K562 (cell line): Measurements from ENCODE around the gene RBM3. TPM values are rescaled to one million over a fixed set of nuclear protein-coding genes. Genes with fewer than 3 reads are reported as not detected.
A peak's percentile ranks its signal among the peaks of the same experiment; 100 is the strongest.

ENCODE experiments used
- CBFA2T3 ChIP-seq: fragments of 450-650 bp; IDR thresholded peaks from 2 replicates; pipeline ENCODE4 v1.6.1; 2017
- CHD4 ChIP-seq: fragments of 200-600 bp; sonication (generic); IDR thresholded peaks from 3 replicates; pipeline ENCODE4 v1.6.1; 2012; ENCODE audit warnings: low read depth, mild to moderate bottlenecking, mixed read lengths, low read length, inconsistent platforms; ENCODE audit not compliant: insufficient read depth, insufficient replicate concordance, poor library complexity, severe bottlenecking
- MCM7 ChIP-seq, 2 experiments: fragments of 450-650 bp; IDR thresholded peaks; 2 replicates each; pipeline ENCODE4 v1.6.1; 2016 to 2018
- MECOM ChIP-seq: fragments of 250-450 bp; sonication (Bioruptor Pico); IDR thresholded peaks from 2 replicates; pipeline ENCODE4 v1.8.0; 2022; ENCODE audit warnings: inconsistent platforms
- NONO ChIP-seq, 2 experiments: fragments of 200-400 bp in 1 of 2; fragments of 450-650 bp in 1 of 2; formaldehyde crosslinking in 1 of 2; IDR thresholded peaks; 2 replicates each; pipeline ENCODE4 v1.6.1; 2017; ENCODE audit warnings: low read depth in 2 of 2, mild to moderate bottlenecking in 2 of 2, moderate library complexity in 2 of 2, low read length in 1 of 2
- RHOXF2B ChIP-seq: fragments of 250-450 bp; sonication (Bioruptor Pico); conservative IDR thresholded peaks from 2 replicates; pipeline ENCODE4 v1.5.1; 2021
- SMAD4 ChIP-seq: fragments of 250-450 bp; sonication (Bioruptor Pico); conservative IDR thresholded peaks from 2 replicates; pipeline ENCODE4 v1.8.0; 2021; ENCODE audit warnings: inconsistent platforms, mild to moderate bottlenecking, moderate library complexity
- SNIP1 ChIP-seq: fragments of 450-650 bp; IDR thresholded peaks from 2 replicates; pipeline ENCODE4 v1.7.1; 2017; ENCODE audit warnings: low read depth, mild to moderate bottlenecking
- STAT5A ChIP-seq: IDR thresholded peaks from 2 replicates; pipeline ENCODE4 v1.6.1; 2012; ENCODE audit warnings: low read length, inconsistent platforms, borderline replicate concordance
- ZBED1 ChIP-seq: IDR thresholded peaks from 2 replicates; pipeline ENCODE4 v1.6.1; 2014
- ZFPM2 ChIP-seq: fragments of 250-450 bp; sonication (Bioruptor Pico); IDR thresholded peaks from 2 replicates; pipeline ENCODE4 v1.5.1; 2022; ENCODE audit warnings: mild to moderate bottlenecking
- ZKSCAN8 ChIP-seq: fragments of 200-800 bp; sonication (Bioruptor generic); IDR thresholded peaks from 2 replicates; pipeline ENCODE4 v1.6.1; 2016; ENCODE audit warnings: missing genetic modification characterization, missing compliant biosample characterization
- ZNF146 ChIP-seq: IDR thresholded peaks from one replicate; pipeline ENCODE4 v1.6.1; 2018; ENCODE audit warnings: missing compliant biosample characterization; ENCODE audit not compliant: unreplicated experiment
- ZNF23 ChIP-seq: fragments of 250-450 bp; sonication (Bioruptor Pico); IDR thresholded peaks from 2 replicates; pipeline ENCODE4 v1.4.0; 2020; ENCODE audit warnings: mild to moderate bottlenecking
- ZNF232 ChIP-seq: sonication (generic); formaldehyde crosslinking; IDR thresholded peaks from 2 replicates; pipeline ENCODE4 v1.8.0; 2022; ENCODE audit warnings: mild to moderate bottlenecking, missing genetic modification reagents
- ZNF717 ChIP-seq: fragments of 250-450 bp; sonication (Bioruptor Pico); IDR thresholded peaks from 2 replicates; pipeline ENCODE4 v1.5.0; 2021
- ZNF75A ChIP-seq: fragments of 450-650 bp; formaldehyde crosslinking; IDR thresholded peaks from 2 replicates; pipeline ENCODE4 v1.4.0; 2020; ENCODE audit warnings: mild to moderate bottlenecking
- polyA plus RNA-seq, 8 experiments: library from polyadenylated mRNA; depleted of rRNA in 4 of 8; stranded (reverse) in 5 of 8; unstranded in 3 of 8; fragments of >200 nt; fragmentation: Nextera tagmentation in 2 of 8; fragmentation: Illumina TruSeq in 1 of 8; extraction: Ambion mirVana in 2 of 8; extraction: Trizol in 1 of 8; gene quantifications; 2 replicates each; pipeline versions ENCODE4 v1.2.1 to v1.2.3, GENCODE V29; 2011 to 2014; ENCODE audit warnings: inconsistent platforms in 1 of 8, missing spikeins in 1 of 8
- total RNA-seq, 7 experiments: library from RNA; depleted of rRNA in 6 of 7; stranded (reverse); fragments of >200 nt in 6 of 7; fragmentation: Illumina TruSeq in 2 of 7; extraction: Trizol in 2 of 7; gene quantifications; 2 replicates each; pipeline versions ENCODE4 v1.2.1 to v1.2.3, GENCODE V29; 2011 to 2021; ENCODE audit warnings: low replicate concordance in 1 of 7
- TF ChIP-seq, protein P1 (sequence below): sonication (generic); formaldehyde crosslinking; IDR thresholded peaks from 2 replicates; pipeline ENCODE4 v1.9.0; 2022; ENCODE audit warnings: mild to moderate bottlenecking, missing genetic modification reagents
- TF ChIP-seq, protein P2 (sequence below): sonication (generic); formaldehyde crosslinking; IDR thresholded peaks from 2 replicates; pipeline ENCODE4 v1.8.1; 2023; ENCODE audit warnings: mild to moderate bottlenecking, missing genetic modification reagents
- TF ChIP-seq, protein P3 (sequence below): fragments of 450-650 bp; IDR thresholded peaks from 2 replicates; pipeline ENCODE4 v1.6.1; 2016; ENCODE audit warnings: mild to moderate bottlenecking
- TF ChIP-seq, protein P4 (sequence below): fragments of 450-650 bp; IDR thresholded peaks from 2 replicates; pipeline ENCODE4 v1.6.1; 2017; ENCODE audit warnings: mild to moderate bottlenecking, moderate library complexity
- TF ChIP-seq, protein P5 (sequence below), 2 experiments: fragments of 450-650 bp; conservative IDR thresholded peaks; 2 replicates each; pipeline ENCODE4 v1.6.1; 2017; ENCODE audit warnings: mild to moderate bottlenecking in 2 of 2, moderate library complexity in 2 of 2

The RBM3 gene
- total and polyA plus RNA-seq, 9 of the 15 experiments (the other 6 are each of a cell fraction or from before 2014, with no cell fraction given) = 70.3 to 272 (median 209) TPM

DNA sequence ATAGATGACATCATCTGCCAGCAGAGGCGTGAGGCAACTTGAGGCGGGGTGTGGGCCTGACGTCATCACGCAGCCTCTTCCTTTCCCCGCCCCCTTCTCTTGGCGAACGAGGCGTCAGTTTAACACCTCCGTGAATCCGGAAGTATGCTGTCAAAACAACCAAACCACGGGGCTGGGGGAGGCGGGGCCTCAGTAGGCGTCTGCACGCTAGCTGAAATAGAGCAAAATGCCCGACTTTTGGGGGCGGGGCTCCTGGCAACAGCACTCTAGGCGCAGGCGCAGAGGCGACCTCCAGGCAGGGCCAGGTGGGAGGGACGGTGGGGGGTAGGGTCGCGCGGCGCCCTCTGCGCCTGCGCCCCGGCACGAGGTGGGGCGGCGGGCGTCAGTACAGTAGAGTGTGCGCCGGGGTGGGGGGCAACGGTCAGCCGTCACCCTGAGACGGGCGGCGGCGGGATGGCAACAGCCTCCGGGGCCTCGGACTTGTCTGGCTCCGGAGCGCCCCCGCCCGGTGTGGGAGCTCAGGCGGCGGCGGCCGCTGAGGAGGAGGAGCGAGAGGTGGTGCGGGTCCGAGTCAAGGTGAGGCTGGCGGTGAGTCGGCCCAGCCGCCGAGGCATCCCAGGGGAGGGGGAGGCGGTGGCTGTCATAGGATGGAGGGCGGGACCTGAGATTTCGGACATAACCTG, 34.8 kb upstream of the RBM3 start, which contains the start of gene TBC1D25 (continued):
- TF ChIP-seq, protein P1, sequence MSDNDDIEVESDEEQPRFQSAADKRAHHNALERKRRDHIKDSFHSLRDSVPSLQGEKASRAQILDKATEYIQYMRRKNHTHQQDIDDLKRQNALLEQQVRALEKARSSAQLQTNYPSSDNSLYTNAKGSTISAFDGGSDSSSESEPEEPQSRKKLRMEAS (CRISPR knock-in tag) = no peak
- TF ChIP-seq SNIP1 = no peak
- TF ChIP-seq, protein P2, sequence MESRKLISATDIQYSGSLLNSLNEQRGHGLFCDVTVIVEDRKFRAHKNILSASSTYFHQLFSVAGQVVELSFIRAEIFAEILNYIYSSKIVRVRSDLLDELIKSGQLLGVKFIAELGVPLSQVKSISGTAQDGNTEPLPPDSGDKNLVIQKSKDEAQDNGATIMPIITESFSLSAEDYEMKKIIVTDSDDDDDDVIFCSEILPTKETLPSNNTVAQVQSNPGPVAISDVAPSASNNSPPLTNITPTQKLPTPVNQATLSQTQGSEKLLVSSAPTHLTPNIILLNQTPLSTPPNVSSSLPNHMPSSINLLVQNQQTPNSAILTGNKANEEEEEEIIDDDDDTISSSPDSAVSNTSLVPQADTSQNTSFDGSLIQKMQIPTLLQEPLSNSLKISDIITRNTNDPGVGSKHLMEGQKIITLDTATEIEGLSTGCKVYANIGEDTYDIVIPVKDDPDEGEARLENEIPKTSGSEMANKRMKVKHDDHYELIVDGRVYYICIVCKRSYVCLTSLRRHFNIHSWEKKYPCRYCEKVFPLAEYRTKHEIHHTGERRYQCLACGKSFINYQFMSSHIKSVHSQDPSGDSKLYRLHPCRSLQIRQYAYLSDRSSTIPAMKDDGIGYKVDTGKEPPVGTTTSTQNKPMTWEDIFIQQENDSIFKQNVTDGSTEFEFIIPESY (CRISPR knock-in tag) = no peak
- TF ChIP-seq CBFA2T3 = no peak
- no peak; the same call in 1 of the 2 replicates for TF ChIP-seq ZKSCAN8 (CRISPR knock-in tag)
- no peak for TF ChIP-seq ZBED1
- no peak for TF ChIP-seq MCM7 (IDR thresholded peaks at IDR 0.05)
- no peak for TF ChIP-seq RHOXF2B (CRISPR knock-in tag)
- no peak for TF ChIP-seq ZNF75A (CRISPR knock-in tag)
- no peak for TF ChIP-seq NONO (IDR thresholded peaks at IDR 0.05; ENCODE audit: low read depth in 2 of 2, low read length in 1 of 2)
- no peak for TF ChIP-seq ZFPM2 (CRISPR knock-in tag)
- no peak for TF ChIP-seq CHD4
- TF ChIP-seq, protein P3, sequence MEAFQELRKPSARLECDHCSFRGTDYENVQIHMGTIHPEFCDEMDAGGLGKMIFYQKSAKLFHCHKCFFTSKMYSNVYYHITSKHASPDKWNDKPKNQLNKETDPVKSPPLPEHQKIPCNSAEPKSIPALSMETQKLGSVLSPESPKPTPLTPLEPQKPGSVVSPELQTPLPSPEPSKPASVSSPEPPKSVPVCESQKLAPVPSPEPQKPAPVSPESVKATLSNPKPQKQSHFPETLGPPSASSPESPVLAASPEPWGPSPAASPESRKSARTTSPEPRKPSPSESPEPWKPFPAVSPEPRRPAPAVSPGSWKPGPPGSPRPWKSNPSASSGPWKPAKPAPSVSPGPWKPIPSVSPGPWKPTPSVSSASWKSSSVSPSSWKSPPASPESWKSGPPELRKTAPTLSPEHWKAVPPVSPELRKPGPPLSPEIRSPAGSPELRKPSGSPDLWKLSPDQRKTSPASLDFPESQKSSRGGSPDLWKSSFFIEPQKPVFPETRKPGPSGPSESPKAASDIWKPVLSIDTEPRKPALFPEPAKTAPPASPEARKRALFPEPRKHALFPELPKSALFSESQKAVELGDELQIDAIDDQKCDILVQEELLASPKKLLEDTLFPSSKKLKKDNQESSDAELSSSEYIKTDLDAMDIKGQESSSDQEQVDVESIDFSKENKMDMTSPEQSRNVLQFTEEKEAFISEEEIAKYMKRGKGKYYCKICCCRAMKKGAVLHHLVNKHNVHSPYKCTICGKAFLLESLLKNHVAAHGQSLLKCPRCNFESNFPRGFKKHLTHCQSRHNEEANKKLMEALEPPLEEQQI = no peak
- TF ChIP-seq, protein P4, sequence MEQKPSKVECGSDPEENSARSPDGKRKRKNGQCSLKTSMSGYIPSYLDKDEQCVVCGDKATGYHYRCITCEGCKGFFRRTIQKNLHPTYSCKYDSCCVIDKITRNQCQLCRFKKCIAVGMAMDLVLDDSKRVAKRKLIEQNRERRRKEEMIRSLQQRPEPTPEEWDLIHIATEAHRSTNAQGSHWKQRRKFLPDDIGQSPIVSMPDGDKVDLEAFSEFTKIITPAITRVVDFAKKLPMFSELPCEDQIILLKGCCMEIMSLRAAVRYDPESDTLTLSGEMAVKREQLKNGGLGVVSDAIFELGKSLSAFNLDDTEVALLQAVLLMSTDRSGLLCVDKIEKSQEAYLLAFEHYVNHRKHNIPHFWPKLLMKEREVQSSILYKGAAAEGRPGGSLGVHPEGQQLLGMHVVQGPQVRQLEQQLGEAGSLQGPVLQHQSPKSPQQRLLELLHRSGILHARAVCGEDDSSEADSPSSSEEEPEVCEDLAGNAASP = no peak
- TF ChIP-seq MECOM = 0 out of 2 replicates have a peak, but pooled peaks have one; percentile 25
- no peak for TF ChIP-seq ZNF232 (CRISPR knock-in tag)
- TF ChIP-seq, protein P5, sequence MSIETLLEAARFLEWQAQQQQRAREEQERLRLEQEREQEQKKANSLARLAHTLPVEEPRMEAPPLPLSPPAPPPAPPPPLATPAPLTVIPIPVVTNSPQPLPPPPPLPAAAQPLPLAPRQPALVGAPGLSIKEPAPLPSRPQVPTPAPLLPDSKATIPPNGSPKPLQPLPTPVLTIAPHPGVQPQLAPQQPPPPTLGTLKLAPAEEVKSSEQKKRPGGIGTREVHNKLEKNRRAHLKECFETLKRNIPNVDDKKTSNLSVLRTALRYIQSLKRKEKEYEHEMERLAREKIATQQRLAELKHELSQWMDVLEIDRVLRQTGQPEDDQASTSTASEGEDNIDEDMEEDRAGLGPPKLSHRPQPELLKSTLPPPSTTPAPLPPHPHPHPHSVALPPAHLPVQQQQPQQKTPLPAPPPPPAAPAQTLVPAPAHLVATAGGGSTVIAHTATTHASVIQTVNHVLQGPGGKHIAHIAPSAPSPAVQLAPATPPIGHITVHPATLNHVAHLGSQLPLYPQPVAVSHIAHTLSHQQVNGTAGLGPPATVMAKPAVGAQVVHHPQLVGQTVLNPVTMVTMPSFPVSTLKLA (conservative IDR thresholded peaks at IDR 0.05) = peak; percentile 93 to 97
- no peak for TF ChIP-seq ZNF23
- TF ChIP-seq ZNF146 (CRISPR knock-in tag) = no peak
- no peak for TF ChIP-seq STAT5A
- no peak for TF ChIP-seq ZNF717
- peak; percentile 56 for TF ChIP-seq SMAD4
